Muscle of back (tissue), 11 donors: ENCODE results near the gene CAPRIN2. TPM values are rescaled to one million over a fixed set of nuclear protein-coding genes. Genes with fewer than 3 reads are reported as not detected.

Source experiments
- DNase-seq, 3 donors: peaks; one replicate each; pipeline versions ENCODE4 v3.0.0 to v3.0.0-alpha.2; 2013
- polyA plus RNA-seq, 10 donors: library from polyadenylated mRNA; unstranded; fragments of 120-200 nt; gene quantifications; one replicate each; pipeline ENCODE4 v1.2.1, GENCODE V29; 2013; ENCODE audit not compliant: insufficient read length in 10 of 10

CAPRIN2 gene
- polyA plus RNA-seq, 10 donors: 14.8 to 37.8 (median 21.5) TPM

GRCh38 chr12:30763053-30763452, 8.3 kb upstream of the CAPRIN2 start:
- no peak for DNase-seq

- DNase-seq: no peak
Observed at GRCh38 chr12:30761730-30762129, 7.0 kb upstream of the CAPRIN2 start.

- no peak for DNase-seq
Observed at GRCh38 chr12:30757316-30757715, 2.6 kb upstream of the CAPRIN2 start.

GRCh38 chr12:30756074-30756473, 1.3 kb upstream of the CAPRIN2 start:
- peak in 1 of 3 donors; percentile 2 for DNase-seq

GRCh38 chr12:30755395-30755762, 628 bp upstream of the CAPRIN2 start:
- DNase-seq: no peak

GRCh38 chr12:30754383-30754749, 385 bp downstream of the CAPRIN2 start:
- peak in 2 of 3 donors; percentile 32 to 66 for DNase-seq

- DNase-seq: peak in 2 of 3 donors; percentile 10 to 27
Observed at GRCh38 chr12:30753751-30754382, 884 bp downstream of the CAPRIN2 start.

GRCh38 chr12:30753233-30753632, 1.5 kb downstream of the CAPRIN2 start:
- peak; percentile 10 to 35 (median 15) for DNase-seq

- no peak for DNase-seq
Observed at GRCh38 chr12:30752255-30752654, 2.5 kb downstream of the CAPRIN2 start.

- no peak for DNase-seq
Observed at GRCh38 chr12:30748147-30748546, 6.6 kb downstream of the CAPRIN2 start.

GRCh38 chr12:30746190-30746589, 8.6 kb downstream of the CAPRIN2 start:
- no peak for DNase-seq

GRCh38 chr12:30744321-30744720, 10.4 kb downstream of the CAPRIN2 start:
- no peak for DNase-seq

GRCh38 chr12:30740274-30740673, 14.5 kb downstream of the CAPRIN2 start:
- no peak for DNase-seq

GRCh38 chr12:30739020-30739419, 15.7 kb downstream of the CAPRIN2 start:
- DNase-seq: no peak

- no peak for DNase-seq
Observed at GRCh38 chr12:30732954-30733637, 21.7 kb downstream of the CAPRIN2 start.

GRCh38 chr12:30730011-30730410, 24.7 kb downstream of the CAPRIN2 start:
- no peak for DNase-seq

GRCh38 chr12:30729547-30729946, 25.2 kb downstream of the CAPRIN2 start:
- DNase-seq: no peak

GRCh38 chr12:30726647-30727046, 28.1 kb downstream of the CAPRIN2 start:
- DNase-seq: no peak

GRCh38 chr12:30725739-30726138, 29.0 kb downstream of the CAPRIN2 start:
- DNase-seq: peak in 1 of 3 donors; percentile 67

GRCh38 chr12:30719060-30719459, 35.7 kb downstream of the CAPRIN2 start:
- DNase-seq: peak in 1 of 3 donors; percentile 56

GRCh38 chr12:30707613-30708342, 47.0 kb downstream of the CAPRIN2 start:
- no peak for DNase-seq

GRCh38 chr12:30706476-30706875, 48.3 kb downstream of the CAPRIN2 start:
- DNase-seq: no peak

GRCh38 chr12:30701056-30701455, 53.7 kb downstream of the CAPRIN2 start:
- peak in 2 of 3 donors; percentile 14 to 22 for DNase-seq
